GM18519 (cell line): ENCODE results near the gene ANP32E.

Experiments used
- ATAC-seq: cut with Tn5 transposase; IDR thresholded peaks from one replicate; pipeline ENCODE4 v1.9.1; 2021; ENCODE audit warnings: mild to moderate bottlenecking, moderate library complexity; ENCODE audit not compliant: unreplicated experiment, low FRiP score

The ANP32E gene

DNA sequence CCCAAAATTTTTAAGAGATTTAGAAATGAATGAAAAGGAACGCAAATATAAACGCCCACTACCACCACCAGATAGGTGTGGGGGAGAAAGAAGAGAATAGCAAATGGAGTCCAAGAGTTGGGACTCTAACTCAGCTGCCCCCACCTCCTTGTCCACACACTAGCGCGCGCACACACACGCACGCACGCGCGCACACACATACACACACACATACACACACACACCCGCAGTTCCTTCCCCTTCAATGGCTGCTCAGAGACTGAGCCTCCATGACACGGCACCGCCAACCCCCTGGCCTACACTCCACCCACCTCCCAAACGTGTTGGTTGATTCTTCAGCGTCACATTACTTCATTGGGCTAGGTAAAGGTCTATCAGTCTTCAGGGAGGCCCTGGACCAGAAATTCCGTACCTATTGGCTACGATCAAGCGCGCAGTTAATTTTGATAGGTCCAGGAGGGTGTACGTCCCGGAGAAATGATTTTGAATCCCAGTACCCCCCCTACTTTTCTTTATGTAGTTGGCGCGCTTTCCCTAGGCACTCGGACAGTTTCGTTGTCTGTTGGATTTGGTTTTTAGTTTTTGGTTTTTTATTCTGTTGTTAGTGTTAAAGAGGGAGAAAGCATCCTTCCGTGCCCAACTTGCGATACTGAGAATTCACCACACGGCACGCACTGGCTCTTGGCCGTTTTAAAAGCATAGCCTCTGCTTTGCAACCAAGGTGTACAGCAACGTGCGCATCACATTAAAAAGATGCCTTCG is at the start of gene ANP32E:
TSS of gene ANP32E (minus strand) at position 261 of the 762 bp plus-strand sequence. CDS start 326 bp downstream, outside the sequence.
- peak; percentile 76 for ATAC-seq

- no peak for ATAC-seq
Measured at GRCh38 chr1:150283260-150283659, 47.3 kb upstream of the ANP32E start.

DNA sequence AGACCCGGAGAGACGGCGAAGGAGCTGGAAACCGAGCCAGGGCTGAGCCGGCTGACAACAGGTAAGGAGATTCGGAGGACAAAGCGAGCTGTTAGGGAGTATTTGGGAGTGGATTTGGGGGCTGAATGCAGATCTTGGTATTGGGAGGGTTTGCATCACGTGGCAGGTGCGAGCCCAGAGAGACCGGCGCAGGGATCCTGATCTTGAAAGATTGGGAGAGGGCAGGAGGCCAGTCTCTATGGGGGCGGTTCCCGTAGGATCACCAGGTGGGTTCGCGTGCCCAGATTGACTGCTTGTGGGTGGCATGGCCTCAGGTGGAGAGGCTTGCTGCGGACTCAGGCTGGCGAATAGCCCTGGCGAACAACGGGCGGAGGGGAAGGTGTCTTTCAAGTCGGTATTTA is 46.6 kb upstream of the ANP32E start:
- ATAC-seq = no peak

GRCh38 chr1:150281758-150282557 is 46.0 kb upstream of the ANP32E start, which contains the start of gene CIART:
Gene CIART, plus strand, starts transcription at chr1:150282554. Its CDS starts 714 bp downstream, at chr1:150283268.
- peak; percentile 58 for ATAC-seq

- ATAC-seq = no peak
Measured at GRCh38 chr1:150281221-150281757, 45.4 kb upstream of the ANP32E start.

DNA sequence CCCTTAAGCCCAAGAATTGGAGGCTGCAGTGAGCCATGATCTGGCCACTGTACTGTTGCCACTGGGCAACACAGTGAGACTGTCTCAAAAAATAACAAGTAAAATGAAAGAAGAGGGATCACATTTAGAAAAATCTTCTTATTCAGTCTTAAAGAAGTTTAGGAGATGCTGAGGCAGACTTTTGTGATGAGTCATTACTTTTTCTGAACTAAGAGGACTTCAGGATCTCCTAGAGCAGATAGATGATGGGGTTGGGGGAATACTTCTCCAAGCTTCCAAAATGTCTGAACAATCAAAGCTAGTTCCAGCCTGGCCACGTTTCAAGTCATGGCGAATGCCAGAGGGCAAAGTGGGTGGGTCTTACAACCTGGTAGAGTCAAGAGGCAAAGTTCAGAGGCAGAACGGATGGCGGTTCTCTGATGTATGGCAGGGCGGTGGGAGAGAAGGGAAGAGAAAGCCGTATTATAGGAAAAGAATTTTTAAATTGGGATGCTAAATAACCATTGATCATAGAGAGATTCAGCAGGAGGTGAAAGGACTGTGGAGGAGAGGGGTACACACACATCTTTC is 44.3 kb upstream of the ANP32E start:
- no peak for ATAC-seq

DNA sequence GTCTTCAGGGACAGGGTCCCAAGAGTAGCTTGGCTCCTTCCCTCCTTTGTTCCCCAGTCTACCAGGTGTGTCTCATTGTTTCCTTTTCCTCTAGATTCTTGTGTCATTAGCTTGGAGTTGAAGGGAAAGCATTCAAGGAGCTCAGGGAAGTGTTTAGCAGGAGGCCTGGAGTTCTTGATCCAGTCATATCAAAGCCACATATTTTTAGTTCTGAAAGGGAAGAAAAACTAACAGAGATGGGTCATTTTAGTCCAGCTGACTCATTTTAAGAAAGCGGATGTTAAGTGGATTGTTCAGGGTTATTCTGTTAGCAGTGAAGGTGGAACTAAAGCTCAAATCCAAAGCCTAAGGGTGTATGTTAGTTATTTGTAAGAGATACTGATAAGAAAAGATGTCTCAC is 37.4 kb upstream of the ANP32E start:
- no peak for ATAC-seq

GRCh38 chr1:150271291-150271959 is 35.5 kb upstream of the ANP32E start:
- ATAC-seq = no peak

DNA sequence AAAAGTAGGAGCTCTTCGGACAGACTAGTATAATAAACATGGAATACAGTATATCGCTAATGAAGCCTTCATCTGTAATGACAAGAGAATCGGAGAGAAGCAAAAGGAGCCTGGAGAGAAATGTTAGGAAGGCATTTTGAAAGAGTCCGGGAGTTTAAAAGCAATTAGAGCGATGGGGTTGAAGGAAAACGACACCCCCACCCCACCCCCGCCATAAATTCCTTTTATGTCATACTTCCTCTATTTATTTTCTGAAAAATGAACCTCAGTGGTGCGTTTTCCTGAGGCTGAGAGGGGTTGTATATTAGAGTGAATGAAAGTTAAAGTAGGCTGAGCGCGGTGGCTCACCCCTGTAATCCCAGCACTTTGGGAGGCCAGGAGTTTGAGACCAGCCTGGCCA is 33.5 kb upstream of the ANP32E start:
- ATAC-seq = no peak

DNA sequence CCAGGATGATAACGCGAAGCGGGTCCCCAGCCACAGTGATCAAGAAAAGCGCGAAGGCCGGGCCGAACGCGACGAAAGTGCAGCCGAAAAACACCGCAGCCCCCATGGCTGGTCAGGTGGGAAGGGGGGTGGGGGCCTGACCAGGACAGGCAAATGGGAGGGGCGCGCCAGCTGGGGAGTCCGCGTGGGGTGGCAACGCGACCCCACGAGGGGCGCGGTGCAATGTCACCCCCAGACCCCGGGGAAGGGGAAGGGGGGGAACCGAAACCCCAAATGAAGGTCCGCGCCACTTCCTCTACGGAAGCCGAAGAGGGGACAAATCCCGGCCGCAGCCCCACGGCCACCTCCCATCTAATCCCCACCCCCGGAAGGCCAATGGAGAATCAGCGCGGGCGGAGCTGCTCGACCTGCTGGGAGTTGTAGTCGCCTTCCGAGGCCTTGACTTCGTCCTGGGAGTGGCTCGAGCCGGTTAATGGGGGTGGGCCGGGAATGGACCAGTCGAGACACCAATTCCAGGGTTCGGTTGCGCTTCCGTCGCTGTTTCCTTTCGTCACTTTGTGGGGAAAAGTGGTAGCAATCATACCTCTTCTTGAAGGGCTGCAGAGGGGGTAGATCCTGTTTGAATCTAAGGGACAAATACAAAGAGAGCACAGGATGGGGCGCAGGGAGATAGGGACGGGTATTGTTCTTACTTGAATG is 32.9 kb upstream of the ANP32E start, which contains the start of gene APH1A:
TSS of gene APH1A (minus strand) at position 312 of the 699 bp plus-strand sequence. CDS start at position 106, 206 bp downstream.
- peak; percentile 49 for ATAC-seq

- ATAC-seq = no peak
Measured at GRCh38 chr1:150268340-150268704, 32.4 kb upstream of the ANP32E start.

DNA sequence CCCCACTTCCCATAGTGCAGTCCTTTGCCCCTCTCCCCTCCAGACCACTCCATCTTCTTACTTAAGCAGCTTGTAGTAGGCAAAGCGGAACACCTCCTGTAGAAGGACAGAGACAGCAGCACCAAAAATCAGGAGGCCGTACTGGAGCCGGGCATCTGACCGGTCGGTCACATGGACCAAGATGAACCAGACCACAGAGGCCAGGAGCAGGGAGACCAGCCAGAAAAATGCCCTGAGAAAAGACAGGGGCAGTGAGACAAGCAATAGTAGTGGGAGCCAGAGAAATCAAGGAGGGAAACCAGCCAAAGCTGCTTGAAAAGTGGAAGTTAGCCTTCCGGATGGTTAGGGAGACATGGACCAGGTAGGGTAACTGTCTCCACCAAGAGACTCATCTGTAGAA is 32.0 kb upstream of the ANP32E start:
- ATAC-seq = no peak

- no peak for ATAC-seq
Measured at GRCh38 chr1:150263549-150263948, 27.6 kb upstream of the ANP32E start.

DNA sequence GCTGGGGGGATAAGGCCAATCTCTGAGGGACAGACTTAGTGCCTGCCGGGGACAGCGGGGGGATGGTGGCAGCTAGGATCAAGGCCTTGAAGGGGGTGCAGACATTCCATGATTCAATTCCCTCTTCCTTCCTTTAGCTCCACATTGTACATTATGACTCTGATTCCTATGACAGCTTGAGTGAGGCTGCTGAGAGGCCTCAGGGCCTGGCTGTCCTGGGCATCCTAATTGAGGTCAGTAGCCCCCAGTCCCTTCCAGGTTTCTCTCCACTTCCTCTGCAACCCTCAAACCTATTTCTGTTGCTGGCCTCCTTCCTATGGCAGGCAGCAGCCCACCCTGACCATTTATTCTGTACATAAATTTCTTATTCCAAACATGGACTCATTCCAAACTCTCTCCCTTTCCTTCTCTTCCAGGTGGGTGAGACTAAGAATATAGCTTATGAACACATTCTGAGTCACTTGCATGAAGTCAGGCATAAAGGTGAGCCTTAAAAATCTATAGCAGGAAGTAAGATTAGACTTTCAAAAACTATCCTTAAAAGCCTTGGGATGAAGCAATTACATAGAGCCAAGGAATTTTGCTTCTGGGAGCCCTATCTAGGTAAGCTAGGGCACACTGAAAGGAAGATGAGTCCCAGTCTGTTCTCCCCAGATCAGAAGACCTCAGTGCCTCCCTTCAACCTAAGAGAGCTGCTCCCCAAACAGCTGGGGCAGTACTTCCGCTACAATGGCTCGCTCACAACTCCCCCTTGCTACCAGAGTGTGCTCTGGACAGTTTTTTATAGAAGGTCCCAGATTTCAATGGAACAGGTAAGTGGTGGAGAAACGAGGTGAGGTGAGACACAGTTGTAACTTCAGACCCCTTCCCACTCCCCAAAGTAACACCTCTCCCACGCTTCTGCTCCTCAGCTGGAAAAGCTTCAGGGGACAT is 26.7 kb upstream of the ANP32E start:
- ATAC-seq = no peak

DNA sequence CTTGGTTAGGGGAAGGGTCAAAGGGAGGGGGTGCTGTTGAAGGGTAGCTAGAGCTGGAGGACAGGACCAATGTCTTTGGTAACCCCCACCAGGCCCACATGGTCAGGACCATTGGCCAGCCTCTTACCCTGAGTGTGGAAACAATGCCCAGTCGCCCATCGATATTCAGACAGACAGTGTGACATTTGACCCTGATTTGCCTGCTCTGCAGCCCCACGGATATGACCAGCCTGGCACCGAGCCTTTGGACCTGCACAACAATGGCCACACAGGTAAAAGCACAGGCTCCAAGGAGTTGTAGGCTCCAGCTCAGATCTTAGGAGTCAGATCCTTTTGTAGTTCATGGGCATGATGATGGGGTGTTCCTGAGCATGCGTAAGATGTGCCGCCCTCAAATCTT is 25.5 kb upstream of the ANP32E start:
- ATAC-seq = no peak

DNA sequence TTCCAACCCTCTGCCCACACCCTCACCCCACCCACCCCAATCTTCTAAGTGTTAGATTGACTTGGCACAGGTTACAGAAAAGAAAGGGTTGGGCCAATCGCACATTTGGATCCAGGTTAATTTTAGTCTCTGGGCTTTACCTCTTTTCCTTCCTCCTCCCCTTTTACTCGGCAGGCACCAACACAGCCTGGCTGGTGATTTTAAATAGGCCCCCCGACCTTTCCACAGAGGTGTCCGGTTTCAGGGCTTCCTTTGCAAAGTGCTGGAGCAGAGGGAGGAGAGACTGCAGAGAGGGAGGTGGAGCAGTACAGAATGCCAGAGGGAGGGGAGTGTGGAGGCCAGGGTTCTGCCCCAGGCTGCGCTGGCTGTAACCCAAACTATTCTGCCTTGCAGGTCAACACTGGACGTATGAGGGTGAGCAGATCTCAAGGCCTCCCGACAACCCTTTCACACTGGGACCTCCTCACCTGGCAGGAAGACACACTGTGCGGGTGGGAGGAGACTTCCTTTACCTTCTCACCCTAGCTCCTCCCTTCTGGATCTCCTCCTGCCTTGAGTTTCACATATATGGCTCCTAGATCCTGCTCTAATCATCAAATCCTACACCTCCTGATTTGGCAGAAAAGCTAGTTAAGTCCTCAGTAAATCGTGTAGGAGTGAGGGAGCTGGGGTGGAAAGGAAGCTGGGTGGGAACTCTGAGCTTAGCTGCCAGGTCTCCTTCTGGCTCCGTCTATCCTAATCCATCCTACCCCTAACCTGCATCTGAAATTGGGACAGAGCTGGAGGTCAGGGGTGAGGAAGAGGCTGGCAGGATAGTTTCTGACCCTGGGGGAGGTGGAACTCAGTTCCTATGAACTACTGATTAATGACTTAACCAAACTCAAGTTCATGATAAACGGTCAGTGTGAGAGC is 24.1 kb upstream of the ANP32E start:
- no peak for ATAC-seq

DNA sequence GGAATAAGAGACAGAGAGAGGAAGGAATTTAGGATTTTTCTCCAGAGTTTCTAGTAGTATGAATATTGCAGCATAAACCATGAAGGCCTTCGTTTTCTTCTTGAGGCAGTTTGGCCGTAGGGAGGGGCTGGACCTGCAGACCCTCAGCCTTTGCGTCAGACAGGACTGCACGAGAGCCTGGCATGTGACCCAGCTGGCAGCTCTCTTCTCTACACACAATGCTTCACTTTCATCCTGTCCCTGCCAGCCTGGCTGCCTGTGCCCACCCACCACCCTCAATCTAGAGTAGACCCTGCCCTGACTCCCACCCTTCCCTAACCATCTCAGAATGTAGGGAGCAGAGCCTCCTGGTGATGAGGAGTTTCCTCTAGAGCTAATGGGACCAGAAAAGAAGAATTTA is 23.3 kb upstream of the ANP32E start:
- no peak for ATAC-seq
